NCI-H226 (cell line): Measurements from ENCODE around the gene DHRS1.

ENCODE experiments used
- DNase-seq: peaks from one replicate; pipeline ENCODE4 v3.0.0-alpha.2; 2015

The DHRS1 gene

DNA sequence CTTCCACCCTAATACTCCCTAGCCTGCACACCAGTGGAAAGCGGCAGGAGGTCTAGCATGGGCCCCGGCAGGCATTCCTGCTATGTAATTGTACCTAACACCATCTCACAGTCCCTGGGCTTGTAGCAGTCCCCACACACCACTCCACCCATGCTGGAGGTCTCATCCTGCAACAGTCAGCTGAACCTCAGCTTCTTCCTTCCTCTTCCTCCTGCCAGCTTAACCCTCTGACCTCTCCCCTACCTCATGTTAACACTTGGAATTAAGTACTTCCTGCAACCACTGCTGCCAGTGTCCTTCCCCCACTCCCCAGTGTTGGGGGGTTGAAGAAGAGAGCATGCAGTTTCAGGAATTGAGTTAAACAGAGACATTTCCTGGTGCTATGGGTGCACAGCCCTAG lies 27.7 kb upstream of the DHRS1 start:
- DNase-seq = no peak

DNA sequence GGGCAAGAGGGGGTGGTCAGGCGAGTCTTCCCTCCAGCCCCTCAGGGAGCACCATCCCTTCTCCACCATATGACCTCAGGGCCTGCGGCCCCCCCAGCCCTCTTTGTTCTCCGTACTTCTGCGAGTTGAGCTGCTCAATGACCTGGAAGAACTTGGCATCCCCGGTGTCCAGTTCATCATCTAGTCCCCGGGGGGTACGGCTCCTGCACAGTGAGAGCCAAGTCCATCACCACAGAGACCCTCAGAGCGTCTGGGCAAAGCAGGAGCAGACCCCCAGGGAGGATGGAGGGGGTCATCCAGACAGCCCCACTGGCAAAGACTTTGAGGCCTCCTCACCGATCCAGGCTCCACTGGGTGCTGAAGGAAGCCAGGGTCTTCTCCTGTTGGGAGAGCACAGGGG lies 26.4 kb upstream of the DHRS1 start:
- DNase-seq = no peak

DNA sequence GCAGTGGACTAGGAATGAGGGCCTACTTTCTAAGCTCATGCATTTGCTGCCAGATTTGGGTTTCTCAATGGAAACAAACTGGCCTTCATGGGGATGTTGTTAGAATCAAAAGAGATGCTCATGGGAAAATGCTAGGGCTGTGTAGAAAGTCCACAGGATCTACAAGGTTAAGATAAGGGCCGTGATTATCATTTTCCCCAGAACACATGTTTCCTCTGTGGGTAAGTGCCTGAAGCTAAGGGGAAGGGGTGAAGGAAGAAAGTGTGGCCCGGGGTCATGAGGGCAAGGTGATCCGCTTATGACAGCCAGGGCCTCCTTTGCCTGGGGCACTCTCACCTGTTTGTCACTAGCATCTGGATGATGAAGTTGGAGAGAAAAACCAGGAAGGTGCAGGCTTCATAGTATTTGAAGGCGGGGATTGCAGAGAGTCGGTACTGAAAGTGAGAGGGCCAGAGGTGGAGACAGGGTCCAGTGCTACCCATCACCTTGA lies 25.5 kb upstream of the DHRS1 start:
- DNase-seq = no peak

DNA sequence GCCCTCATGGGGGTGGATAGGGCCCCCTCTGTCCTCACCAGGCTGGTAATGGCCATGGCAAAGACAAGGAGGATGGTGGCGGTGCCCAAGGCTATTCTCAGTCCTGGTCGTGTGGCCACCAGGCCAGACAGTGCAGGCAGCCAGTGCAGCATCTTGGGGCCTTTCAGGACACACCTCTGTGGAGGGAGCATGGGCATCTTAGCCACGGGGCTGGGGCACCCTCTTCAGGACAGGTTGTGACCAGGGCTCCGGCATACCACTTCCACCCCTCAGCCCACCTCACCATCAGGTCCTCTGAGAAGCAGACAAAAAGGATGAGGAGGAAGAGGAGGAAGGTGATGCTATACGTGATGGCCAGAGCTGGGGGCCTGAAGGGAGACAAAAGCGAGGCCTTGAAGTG lies 24.4 kb upstream of the DHRS1 start:
- no peak for DNase-seq

DNA sequence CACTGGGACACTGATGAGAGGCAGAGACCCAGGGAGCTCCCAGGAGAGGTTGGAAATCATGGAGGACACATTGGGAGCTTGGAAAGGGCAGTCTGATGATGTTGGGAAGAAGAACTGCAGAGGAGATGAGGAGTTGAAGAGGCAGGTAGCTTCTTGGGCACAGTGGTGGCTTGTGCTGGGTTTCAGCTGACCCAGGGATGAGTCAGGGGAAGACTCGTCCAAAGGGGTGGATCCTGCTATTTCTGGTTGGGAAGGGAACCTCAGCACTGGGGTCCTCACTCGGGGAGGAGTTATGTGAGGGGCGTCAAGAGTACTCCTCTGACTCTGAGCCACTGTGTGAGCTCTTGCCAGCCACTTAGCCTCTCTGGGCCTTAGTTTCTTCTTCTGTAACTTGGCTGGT lies 23.8 kb upstream of the DHRS1 start:
- no peak for DNase-seq

DNA sequence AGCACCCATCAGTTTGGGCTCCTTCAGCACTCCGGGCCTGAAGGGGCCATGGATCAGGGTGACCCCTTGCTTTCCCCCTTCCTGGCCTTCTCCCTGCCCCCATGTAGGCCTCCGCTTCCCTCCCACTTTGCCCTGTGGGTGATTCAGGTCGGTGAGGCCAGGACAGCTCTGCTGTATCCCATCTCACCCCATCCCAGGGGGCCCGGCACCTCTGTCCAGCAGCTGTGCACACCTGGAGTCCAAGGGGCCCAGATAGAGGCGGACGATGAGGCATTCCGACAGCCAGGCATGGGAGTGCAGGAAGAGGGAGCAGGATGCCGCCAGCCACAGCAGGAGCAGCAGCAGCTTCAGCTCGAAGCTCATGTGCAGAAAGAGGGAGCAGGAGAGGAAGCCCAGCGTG lies 23.1 kb upstream of the DHRS1 start:
- no peak for DNase-seq

DNA sequence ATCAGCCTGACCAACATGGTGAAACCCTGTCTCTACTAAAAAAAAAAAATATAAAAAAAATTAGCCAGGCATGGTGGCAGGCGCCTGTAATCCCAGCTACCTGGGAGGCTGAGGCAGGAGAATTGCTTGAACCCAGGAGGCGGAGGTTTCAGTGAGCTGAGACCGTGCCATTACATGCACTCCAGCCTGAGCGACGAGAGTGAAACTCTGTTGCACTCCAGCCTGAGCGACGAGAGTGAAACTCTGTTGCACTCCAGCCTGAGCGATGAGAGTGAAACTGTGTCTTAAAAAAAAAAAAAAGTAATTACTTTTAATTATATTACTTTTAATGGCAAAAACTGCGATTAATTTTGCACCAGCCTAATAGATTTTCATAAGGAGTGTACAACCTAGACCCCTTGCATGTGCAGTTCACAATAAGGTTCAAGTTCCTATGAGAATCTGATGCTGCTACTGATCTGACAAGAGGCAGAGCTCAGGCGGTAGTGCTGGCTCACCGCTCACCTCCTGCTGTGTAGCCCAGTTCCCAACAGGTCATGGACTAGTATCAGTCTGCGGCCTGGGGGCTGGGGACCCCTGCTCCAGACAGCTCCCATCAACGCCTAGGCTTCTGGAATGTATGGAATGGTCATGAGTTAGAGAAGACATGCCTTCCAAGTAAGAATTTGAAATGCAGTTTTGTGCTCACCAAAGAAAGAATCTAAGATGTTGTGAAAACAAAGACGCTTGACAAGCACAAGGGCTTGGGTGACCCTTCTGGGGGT lies 21.8 kb upstream of the DHRS1 start:
- DNase-seq = no peak

DNA sequence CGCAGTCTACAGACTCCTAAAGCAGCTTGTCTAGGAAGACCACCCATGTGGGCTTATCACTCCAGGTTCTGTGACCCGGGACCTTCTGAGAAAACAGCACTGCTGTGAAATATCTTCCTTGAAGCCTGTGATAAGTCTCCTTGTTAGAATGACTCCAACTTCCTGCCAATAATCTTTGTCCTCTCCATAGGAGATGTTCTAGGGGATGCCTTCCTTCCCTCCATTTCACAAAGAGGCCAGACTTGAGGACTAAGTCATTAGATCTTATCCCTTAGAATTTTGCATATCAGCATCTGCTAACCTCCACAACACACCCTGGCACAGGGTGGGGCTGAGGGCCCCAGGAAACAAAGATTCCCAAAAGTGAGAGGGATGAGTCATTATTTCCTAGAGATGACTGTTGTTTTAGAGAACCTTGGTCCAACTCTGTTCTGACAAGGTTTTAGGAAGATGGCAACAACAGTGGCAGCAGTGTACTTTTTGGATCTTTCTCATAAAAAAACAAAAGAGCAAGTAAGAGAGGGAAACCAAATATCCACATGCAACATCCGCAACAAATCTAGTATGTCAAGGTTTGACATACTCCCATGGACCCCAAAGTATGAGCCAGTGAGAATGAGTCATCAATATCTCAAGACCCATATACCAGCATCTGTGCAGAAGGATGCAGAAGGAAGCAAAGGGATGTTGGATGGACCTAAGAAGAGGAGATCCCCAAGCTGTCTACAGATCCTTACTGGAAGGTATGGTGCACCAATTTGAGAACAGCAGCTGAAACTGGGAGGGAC lies 17.8 kb upstream of the DHRS1 start:
- peak; percentile 64 for DNase-seq

DNA sequence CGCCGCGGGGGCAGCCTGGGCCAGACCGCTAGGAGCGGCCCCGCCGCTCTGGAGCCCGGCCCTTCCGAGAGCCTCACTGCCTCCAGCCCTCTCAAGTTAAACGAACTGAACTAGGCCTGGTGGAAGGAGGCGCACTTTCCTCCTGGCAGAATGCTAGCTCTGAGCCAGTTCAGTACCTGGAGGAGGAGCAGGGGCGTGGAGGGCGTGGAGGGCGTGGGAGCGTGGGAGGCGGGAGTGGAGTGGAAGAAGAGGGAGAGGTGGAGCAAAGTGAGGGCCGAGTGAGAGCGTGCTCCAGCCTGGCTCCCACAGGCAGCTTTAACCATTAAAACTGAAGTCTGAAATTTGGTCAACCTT lies 17.0 kb upstream of the DHRS1 start:
- no peak for DNase-seq

DNA sequence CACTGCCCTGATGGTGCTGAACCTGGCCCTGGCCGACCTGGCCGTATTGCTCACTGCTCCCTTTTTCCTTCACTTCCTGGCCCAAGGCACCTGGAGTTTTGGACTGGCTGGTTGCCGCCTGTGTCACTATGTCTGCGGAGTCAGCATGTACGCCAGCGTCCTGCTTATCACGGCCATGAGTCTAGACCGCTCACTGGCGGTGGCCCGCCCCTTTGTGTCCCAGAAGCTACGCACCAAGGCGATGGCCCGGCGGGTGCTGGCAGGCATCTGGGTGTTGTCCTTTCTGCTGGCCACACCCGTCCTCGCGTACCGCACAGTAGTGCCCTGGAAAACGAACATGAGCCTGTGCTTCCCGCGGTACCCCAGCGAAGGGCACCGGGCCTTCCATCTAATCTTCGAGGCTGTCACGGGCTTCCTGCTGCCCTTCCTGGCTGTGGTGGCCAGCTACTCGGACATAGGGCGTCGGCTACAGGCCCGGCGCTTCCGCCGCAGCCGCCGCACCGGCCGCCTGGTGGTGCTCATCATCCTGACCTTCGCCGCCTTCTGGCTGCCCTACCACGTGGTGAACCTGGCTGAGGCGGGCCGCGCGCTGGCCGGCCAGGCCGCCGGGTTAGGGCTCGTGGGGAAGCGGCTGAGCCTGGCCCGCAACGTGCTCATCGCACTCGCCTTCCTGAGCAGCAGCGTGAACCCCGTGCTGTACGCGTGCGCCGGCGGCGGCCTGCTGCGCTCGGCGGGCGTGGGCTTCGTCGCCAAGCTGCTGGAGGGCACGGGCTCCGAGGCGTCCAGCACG lies 16.4 kb upstream of the DHRS1 start:
- no peak for DNase-seq

DNA sequence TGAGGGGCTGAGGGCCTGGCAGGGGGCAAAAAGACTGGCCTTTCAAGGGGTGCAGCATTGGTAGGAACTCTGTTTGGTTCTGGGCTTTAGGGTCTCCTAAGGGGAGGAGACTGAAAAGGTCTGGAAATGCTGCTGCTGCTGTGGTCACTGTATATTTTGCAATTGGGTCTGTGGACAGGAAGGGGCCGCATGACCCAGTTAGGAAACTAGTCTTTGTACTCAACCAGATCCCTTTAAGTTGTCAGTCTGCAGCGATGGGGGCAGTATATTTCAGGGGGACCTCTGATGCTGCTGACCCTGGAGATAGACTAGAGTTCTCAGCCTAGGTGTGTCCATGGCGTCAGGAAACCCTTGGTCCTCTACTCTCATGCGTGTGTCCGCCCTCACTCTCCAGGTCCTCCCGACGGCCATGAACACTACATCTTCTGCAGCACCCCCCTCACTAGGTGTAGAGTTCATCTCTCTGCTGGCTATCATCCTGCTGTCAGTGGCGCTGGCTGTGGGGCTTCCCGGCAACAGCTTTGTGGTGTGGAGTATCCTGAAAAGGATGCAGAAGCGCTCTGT lies 15.7 kb upstream of the DHRS1 start:
- DNase-seq = no peak

DNA sequence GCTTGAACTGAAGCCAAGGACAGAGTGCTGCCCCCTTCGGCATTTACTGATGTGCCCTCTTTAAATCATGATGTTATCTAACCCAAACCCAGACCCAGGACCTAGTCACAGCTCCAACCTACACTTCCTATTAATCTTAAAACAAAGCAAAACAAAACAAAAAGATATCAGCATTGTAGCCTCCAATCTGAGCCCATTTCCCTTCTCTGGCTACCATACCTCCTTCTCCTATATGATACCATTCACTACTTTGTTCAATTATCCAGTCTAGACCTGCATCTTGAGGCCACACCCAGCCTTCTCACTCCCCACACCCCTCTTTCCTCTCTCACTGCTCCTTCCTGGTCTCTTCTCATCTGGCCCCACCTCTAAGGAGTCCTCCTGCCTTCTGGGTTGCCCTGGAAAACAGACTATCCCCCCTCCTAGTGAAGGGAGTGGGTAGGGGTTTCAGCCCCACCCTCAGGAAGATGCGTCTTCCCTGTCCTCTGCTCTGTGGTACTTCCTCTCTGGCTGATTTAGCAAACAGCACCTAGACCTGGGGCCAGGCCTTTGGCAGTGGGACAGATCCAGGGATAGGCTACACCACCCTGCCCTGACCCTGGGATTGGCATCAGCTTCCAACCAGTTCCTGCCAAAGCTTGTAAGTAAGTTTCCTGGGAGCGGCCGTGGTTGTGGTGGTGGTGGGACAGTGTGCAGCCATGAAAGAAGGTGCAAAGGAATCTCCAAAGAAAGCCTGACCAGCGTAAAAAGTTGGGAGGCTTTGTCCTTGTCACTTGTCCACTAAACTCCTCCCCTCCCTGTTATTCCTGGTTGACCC lies 15.0 kb upstream of the DHRS1 start:
- DNase-seq = no peak

DNA sequence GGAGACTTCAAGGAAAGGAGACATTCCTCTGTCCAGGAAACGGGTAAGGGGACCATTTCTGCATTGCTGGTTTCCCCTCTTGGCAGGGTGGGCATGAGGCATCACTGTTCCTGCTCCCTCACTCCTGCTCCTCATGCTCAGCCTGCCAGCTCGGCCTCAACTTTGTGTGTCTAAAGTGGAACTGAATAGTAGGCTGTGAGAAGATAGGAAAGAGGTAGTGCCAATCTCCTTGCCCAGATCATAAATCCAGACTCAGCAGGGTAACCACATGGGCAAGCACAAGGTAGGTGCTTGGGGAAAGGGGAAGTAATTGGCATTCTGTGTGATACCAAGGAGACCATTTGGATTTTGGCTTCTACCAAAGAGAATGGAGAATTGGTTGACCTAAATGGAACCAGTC lies 14.3 kb upstream of the DHRS1 start:
- no peak for DNase-seq

DNA sequence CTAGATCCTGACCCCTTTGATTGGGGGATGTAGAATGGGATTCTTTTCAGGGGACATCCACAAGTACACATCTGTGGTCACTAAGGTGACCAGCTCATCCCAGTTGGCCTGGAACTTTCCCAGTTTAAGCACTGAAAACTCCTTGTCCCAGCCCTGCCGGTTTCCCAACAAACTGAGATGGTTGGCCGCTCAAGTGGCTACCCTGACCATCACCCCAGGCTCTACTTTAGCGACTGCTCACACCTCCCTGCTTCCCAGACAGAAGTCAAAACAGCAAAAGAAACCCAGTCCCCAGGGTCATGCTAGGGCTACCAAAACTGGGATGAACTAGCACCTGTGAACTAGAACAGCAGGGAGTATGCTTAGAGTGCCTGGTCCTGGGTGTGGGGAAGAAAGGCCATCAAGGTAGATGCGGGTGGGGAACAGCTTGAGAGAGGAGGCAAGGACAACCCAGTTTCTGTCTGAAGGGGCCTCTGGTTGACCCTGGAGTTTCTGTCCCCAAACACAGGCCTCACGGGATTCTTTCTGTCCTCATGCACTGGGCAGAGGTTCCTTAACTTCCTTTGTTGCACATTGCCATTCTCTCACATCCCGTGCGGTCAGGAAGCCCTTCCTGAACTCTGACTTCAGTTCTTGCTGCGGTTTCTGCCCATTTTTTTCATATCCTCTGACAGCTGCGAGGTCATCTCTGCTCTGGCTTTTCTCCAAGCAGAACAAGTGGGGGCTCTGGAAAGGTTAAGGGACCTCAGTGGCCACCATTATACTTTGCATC lies 13.3 kb upstream of the DHRS1 start:
- DNase-seq = no peak

DNA sequence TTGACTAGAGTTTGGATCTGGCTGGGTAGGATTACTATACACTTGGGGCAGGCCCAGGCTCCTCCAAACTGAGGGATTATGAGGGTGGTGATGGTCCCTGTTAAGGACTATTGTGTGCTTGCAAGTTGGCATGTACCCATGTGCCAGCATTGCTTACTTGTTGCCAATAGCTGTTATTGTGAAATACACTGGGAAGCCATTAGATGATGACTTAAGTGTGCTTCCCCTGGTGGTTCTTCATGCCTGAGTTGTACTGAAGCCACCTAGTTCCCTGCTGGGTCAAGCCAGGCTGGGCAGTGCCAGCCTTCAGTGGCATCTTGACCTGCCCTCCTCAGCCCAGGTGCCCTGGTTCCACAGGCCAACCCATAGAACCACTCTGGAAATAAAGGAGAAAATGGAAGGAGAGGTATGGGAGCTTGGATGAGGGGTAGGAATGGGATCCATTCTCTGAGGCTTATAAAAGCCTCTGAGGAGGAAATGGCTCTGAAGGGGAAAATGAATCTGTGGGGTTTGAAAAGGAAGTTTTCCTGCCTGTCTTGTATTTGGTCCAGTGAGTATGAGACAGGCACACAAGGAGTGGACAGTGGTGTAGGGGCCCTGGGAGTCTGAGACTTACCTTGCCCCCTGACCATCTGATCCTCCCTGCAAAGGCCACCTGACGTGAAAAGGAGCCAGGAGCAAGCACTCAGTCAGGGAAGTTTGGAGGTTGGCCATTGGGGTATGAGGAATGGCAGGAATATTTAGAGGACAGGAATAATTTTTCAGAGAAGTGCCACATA lies 12.4 kb upstream of the DHRS1 start:
- no peak for DNase-seq

DNA sequence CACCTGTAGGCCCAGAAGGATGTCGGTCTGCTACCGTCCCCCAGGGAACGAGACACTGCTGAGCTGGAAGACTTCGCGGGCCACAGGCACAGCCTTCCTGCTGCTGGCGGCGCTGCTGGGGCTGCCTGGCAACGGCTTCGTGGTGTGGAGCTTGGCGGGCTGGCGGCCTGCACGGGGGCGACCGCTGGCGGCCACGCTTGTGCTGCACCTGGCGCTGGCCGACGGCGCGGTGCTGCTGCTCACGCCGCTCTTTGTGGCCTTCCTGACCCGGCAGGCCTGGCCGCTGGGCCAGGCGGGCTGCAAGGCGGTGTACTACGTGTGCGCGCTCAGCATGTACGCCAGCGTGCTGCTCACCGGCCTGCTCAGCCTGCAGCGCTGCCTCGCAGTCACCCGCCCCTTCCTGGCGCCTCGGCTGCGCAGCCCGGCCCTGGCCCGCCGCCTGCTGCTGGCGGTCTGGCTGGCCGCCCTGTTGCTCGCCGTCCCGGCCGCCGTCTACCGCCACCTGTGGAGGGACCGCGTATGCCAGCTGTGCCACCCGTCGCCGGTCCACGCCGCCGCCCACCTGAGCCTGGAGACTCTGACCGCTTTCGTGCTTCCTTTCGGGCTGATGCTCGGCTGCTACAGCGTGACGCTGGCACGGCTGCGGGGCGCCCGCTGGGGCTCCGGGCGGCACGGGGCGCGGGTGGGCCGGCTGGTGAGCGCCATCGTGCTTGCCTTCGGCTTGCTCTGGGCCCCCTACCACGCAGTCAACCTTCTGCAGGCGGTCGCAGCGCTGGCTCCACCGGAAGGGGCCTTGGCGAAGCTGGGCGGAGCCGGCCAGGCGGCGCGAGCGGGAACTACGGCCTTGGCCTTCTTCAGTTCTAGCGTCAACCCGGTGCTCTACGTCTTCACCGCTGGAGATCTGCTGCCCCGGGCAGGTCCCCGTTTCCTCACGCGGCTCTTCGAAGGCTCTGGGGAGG lies 11.3 kb upstream of the DHRS1 start, which contains the start of gene LTB4R:
Gene LTB4R, plus strand, starts transcription at position 857 of the 959 bp plus-strand sequence. CDS start 4,150 bp downstream, outside the sequence.
- DNase-seq = no peak

DNA sequence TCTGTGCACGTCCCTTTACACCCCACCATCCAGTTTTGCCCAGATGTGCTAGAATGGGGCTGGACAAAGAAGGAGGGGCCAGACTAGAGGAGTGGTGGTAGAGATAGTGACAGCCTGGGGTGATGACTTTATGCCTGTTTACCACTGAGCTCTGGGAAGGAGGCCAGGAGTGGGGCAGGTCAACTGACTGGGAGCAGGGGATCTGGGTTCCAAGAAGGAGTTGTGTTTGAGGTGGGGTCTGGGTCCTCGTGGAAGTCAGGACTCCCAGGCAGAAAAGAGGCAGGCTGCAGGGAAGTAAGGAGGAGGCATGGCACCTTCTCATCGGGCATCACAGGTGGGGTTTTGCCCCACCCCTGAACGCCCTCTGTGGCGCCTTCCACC lies 10.7 kb upstream of the DHRS1 start:
- DNase-seq = no peak

DNA sequence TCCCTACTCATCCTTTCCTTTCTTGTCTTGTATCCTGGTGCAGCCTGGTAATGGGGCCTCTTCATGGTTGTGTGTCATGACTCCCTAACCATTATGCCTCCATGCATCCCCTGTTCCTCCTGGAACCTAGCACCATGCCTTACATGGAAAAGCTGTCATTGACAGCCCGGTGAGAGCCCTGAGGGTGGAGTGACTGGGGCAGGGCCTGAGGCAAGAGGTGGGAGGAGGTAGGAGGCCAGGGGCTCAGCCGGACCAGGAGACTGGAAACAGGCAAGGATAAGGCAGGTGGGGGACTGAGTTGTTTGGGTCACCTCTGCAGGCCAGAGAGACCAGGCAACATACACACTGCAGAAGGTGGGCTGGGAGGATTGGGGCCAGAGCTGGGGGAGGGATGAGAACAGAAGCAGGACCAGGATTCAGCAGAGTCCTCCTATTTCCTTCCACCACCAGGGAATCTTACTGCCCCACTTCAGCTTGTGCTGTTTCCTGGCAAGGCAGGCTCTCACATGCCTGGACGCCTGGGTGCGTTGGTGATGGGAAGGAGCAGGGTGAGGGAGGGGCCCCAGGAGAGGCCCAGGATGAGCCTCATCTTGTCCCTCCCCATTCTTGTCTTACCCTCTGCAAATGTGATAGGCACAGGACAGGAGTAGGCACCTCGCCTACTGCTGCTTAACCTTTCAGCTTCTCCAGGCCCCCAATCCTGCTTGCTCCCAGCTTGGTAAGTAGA lies 10.1 kb upstream of the DHRS1 start, which contains the start of gene LTB4R2:
Gene LTB4R2, plus strand, starts transcription at position 603 of the 727 bp plus-strand sequence. CDS start 525 bp downstream, outside the sequence.
- DNase-seq = no peak
